Measurements from ENCODE around the gene SENP2. TPM values are rescaled to one million over a fixed set of nuclear protein-coding genes. Genes with fewer than 3 reads are reported as not detected.

Gene SENP2
- total and polyA plus RNA-seq, 2 of the 13 experiments (the other 11 are each of a cell fraction or from before 2014, with no cell fraction given), result 7.7 to 46.2 TPM

- H3K4me1 ChIP-seq (ENCODE audit: insufficient read depth, low read length), result peaks cover 22% of the 10 kb centered on the region
- no peaks in the 10 kb centered on the region for H4K20me1 ChIP-seq (ENCODE audit: insufficient read depth, low read length)
- peaks cover 4% of the 10 kb centered on the region for H3K79me2 ChIP-seq (ENCODE audit: insufficient read depth, low read length)
- ChIA-PET POLR2A (no interaction called here), CTCF (ENCODE audit: low intra/inter-chr PET ratio, low total read pairs) (no interaction called here)
- TF ChIP-seq RARA (CRISPR knock-in tag; IDR thresholded peaks at IDR 0.05) (no peak), SSRP1 (CRISPR knock-in tag; IDR thresholded peaks at IDR 0.05) (no peak), ATF7-NPFF (CRISPR knock-in tag; IDR thresholded peaks at IDR 0.05; ENCODE audit: low read depth) (no peak), MIER3 (CRISPR knock-in tag; IDR thresholded peaks at IDR 0.05; ENCODE audit: borderline replicate concordance) (no peak), ZNF253 (CRISPR knock-in tag; IDR thresholded peaks at IDR 0.05; ENCODE audit: borderline replicate concordance) (no peak), REXO4 (CRISPR knock-in tag; IDR thresholded peaks at IDR 0.05; ENCODE audit: borderline replicate concordance) (no peak), ZNF501 (CRISPR knock-in tag; IDR thresholded peaks at IDR 0.05) (no peak), GPBP1L1 (CRISPR knock-in tag; IDR thresholded peaks at IDR 0.05) (no peak), RBM39 (IDR thresholded peaks at IDR 0.05; ENCODE audit: low read depth, low read length, poor library complexity, severe bottlenecking) (no peak), TBL1XR1 (IDR thresholded peaks at IDR 0.05; ENCODE audit: borderline replicate concordance, low read length, partially characterized antibody) (no peak), ZNF225 (CRISPR knock-in tag; IDR thresholded peaks at IDR 0.05) (no peak), GABPB1 (CRISPR knock-in tag; IDR thresholded peaks at IDR 0.05) (no peak)
- H3K9ac ChIP-seq (ENCODE audit: insufficient read depth, low read depth, low read length), result no peak overlapping the region
- no TSS peak for BruUV-seq (replicated peaks)
- no peaks in the 10 kb centered on the region for H3K9me3 ChIP-seq (ENCODE audit: low read length)
- no peak overlapping the region for H3K4me2 ChIP-seq (ENCODE audit: low read depth, low read length)
- intact Hi-C loops (cut with micrococcal nuclease; ENCODE audit: unreplicated experiment) (no loop called here), in situ Hi-C loops (cut with HindIII; ENCODE audit: extremely low pct_ligation_motif_present, low pct_unique_long_range_greater_than_20kb) (no loop called here)
- no peak overlapping the region for H3K4me3 ChIP-seq (replicated peaks in 1 of 3; ENCODE audit: insufficient read depth in 1 of 3, low read depth in 2 of 3, low read length in 3 of 3)
- no peaks in the 10 kb centered on the region for H3K36me3 ChIP-seq (replicated peaks in 1 of 2; ENCODE audit: control insufficient read depth in 1 of 2, insufficient read depth in 2 of 2, low read length in 2 of 2)
- ATAC-seq (no peak), DNase-seq (ENCODE audit: low spot score) (no peak), FAIRE-seq (no peak)
- no peaks in the 10 kb centered on the region; a peak in 1 of 5 replicates for H3K27me3 ChIP-seq (ENCODE audit: control insufficient read depth in 1 of 2, insufficient read depth in 2 of 2, low read length in 2 of 2)
- no peak overlapping the region for H3K27ac ChIP-seq (ENCODE audit: extremely low read length, insufficient read depth, low read length)
- H2AFZ ChIP-seq (ENCODE audit: low read length), result no peak overlapping the region
- 54% methylated on average over 3 of the region's 3 CpGs for WGBS (ENCODE audit: low lambda C conversion rate)
These were observed 3.9 kb upstream of the SENP2 start for GRCh38 chr3:185582236-185582635.

Measured in HepG2 (cell line).